ENCODE results near the gene SPOCD1. TPM values are rescaled to one million over a fixed set of nuclear protein-coding genes. Genes with fewer than 3 reads are reported as not detected.

The SPOCD1 gene
- total RNA-seq, 1 experiment from 2014 or later: 0.54 TPM

GRCh38 chr1:31787261-31787660, 28.6 kb downstream of the SPOCD1 start:
- no peak overlapping the region for H3K4me3 ChIP-seq (ENCODE audit: low read depth in 2 of 2, low read length in 2 of 2)
- BruUV-seq (replicated peaks): no TSS peak
- intact Hi-C loops (cut with micrococcal nuclease; ENCODE audit: unreplicated experiment): loop anchor here (10.0 kb wide), 1 partner anchor 222 kb away; no protein-coding TSS in a partner anchor
- no peaks in the 10 kb centered on the region for H3K27me3 ChIP-seq (ENCODE audit: control insufficient read depth, insufficient read depth, low read length)
- no peak for ATAC-seq
- ChIA-PET CTCF (interaction anchor here (0.5 kb wide), 1 partner anchor 25 kb away, joined by 4 read pairs; no protein-coding TSS in a partner anchor), POLR2A (no interaction called here)
- peak overlapping the region; percentile 86; the same call in 1 of the 2 replicates for H3K27ac ChIP-seq (ENCODE audit: low read length)
- DNase-seq (ENCODE audit: low read depth, low spot score): no peak
- TF ChIP-seq POLR2AphosphoS5 (IDR thresholded peaks at IDR 0.05; ENCODE audit: low read depth, low read length): no peak
- no peak for TF ChIP-seq TCF7L2 (IDR thresholded peaks at IDR 0.05; ENCODE audit: low read depth, low read length)
- no peak for TF ChIP-seq CTCF (IDR thresholded peaks at IDR 0.05)
- TF ChIP-seq REST (IDR thresholded peaks at IDR 0.05; ENCODE audit: insufficient read depth in 1 of 2, low read depth in 2 of 2, low read length in 1 of 2): no peak
- TF ChIP-seq SIN3A (IDR thresholded peaks at IDR 0.05; ENCODE audit: borderline replicate concordance, insufficient read depth, low read depth, low read length): no peak
- H3K36me3 ChIP-seq (ENCODE audit: control insufficient read depth, insufficient read depth, low read length): no peaks in the 10 kb centered on the region
- H3K9me3 ChIP-seq (ENCODE audit: control insufficient read depth, insufficient read depth, low read depth, low read length): no peaks in the 10 kb centered on the region
- in situ Hi-C loops (cut with HindIII; ENCODE audit: low pct_unique_long_range_greater_than_20kb, low sequenced_read_pairs): no loop called here
- 0 out of 2 replicates have a peak, but pooled peaks cover 15% of the 10 kb centered on the region for H3K4me1 ChIP-seq (ENCODE audit: control insufficient read depth, insufficient read depth, low read length)

GRCh38 chr1:31786366-31787060, 29.3 kb downstream of the SPOCD1 start:
- H3K4me1 ChIP-seq (ENCODE audit: control insufficient read depth, insufficient read depth, low read length): peaks cover 17% of the 10 kb centered on the region; the same call in 1 of the 2 replicates
- no TSS peak for BruUV-seq (replicated peaks)
- CTCF ChIA-PET: no interaction called here
- intact Hi-C loops (cut with micrococcal nuclease; ENCODE audit: unreplicated experiment) (loop anchor here (10.0 kb wide), 1 partner anchor 222 kb away; no protein-coding TSS in a partner anchor), in situ Hi-C loops (cut with HindIII; ENCODE audit: low pct_unique_long_range_greater_than_20kb, low sequenced_read_pairs) (no loop called here)
- no peak overlapping the region for H3K27ac ChIP-seq (ENCODE audit: low read length)
- ATAC-seq (no peak), DNase-seq (ENCODE audit: low read depth, low spot score) (no peak)
- no peaks in the 10 kb centered on the region for H3K27me3 ChIP-seq (ENCODE audit: control insufficient read depth, insufficient read depth, low read length)
- H3K9me3 ChIP-seq (ENCODE audit: control insufficient read depth, insufficient read depth, low read depth, low read length): no peaks in the 10 kb centered on the region
- TF ChIP-seq REST (IDR thresholded peaks at IDR 0.05; ENCODE audit: insufficient read depth in 1 of 2, low read depth in 2 of 2, low read length in 1 of 2): no peak
- no peak for TF ChIP-seq POLR2AphosphoS5 (IDR thresholded peaks at IDR 0.05; ENCODE audit: low read depth, low read length)
- TF ChIP-seq SIN3A (IDR thresholded peaks at IDR 0.05; ENCODE audit: borderline replicate concordance, insufficient read depth, low read depth, low read length): no peak
- no peak for TF ChIP-seq CTCF (IDR thresholded peaks at IDR 0.05)
- no peak for TF ChIP-seq TCF7L2 (IDR thresholded peaks at IDR 0.05; ENCODE audit: low read depth, low read length)
- POLR2A ChIA-PET: no interaction called here
- no peak overlapping the region for H3K4me3 ChIP-seq (ENCODE audit: low read depth in 2 of 2, low read length in 2 of 2)
- no peaks in the 10 kb centered on the region for H3K36me3 ChIP-seq (ENCODE audit: control insufficient read depth, insufficient read depth, low read length)

All from Panc1 (cell line).